DMS114 treated with DMSO at 0.1 percent for 48 hours (cell line): Measurements from ENCODE around the gene DLEC1.
"Not testable (repeated sequence)": the region's sequence is repeated elsewhere in the genome, so short reads cannot be mapped to it uniquely, and the experiment has no call there.

Experiments
- DNase-seq: peaks from one replicate; lab custom pipeline; 2025; ENCODE audit not compliant: unreplicated experiment; lab: John Stamatoyannopoulos, UW

Gene DLEC1

GRCh38 chr3:38083871-38084333 lies 44.9 kb downstream of the DLEC1 start:
- DNase-seq, result no peak

- no peak for DNase-seq
These were observed 45.6 kb downstream of the DLEC1 start for GRCh38 chr3:38084334-38085310.

- no peak for DNase-seq
These were observed 46.4 kb downstream of the DLEC1 start for GRCh38 chr3:38085311-38085942.

DNA sequence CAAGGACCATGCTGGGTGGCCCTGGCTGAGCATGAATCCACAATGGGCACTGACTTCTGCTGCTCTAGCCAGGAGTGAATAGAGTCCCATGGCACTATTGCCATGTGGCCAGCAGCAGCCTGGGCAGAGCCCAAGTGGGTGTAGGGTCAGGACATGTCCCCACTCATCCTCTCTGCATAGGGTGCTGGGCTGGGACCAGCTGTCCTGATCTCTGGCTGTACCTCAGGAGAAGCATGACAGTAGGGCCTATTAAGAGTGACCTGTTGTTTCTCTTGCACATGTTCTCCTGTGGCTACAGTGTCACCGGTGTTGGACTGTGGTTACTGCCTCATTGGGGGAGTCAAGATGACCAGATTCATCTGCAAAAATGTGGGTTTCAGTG lies 46.9 kb downstream of the DLEC1 start:
- no peak for DNase-seq

GRCh38 chr3:38086496-38086895 lies 47.5 kb downstream of the DLEC1 start:
- no peak for DNase-seq

- DNase-seq, result not testable (repeated sequence)
These were observed 48.3 kb downstream of the DLEC1 start for GRCh38 chr3:38087278-38087677.

GRCh38 chr3:38088126-38089078 lies 49.4 kb downstream of the DLEC1 start:
- DNase-seq, result no peak

DNA sequence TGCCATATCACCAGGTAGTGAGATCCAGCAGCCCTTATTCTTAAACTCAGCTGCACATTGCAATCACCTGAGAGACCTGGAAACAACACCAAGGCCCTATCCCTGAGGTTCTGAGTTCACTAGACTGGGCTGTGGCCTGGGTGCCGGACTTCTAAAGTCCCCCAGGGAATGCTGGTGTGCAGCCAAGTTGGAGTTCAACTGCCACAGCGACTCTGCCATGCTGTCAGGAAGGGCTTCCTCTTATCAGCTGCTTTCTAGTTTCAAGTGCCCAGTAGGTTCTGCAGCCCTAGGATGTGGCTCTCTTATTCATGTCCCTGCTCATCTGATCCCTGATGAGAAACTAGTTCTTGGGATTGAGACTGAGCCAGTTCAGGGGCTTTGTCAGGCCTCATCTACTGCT lies 50.2 kb downstream of the DLEC1 start:
- DNase-seq, result no peak

DNA sequence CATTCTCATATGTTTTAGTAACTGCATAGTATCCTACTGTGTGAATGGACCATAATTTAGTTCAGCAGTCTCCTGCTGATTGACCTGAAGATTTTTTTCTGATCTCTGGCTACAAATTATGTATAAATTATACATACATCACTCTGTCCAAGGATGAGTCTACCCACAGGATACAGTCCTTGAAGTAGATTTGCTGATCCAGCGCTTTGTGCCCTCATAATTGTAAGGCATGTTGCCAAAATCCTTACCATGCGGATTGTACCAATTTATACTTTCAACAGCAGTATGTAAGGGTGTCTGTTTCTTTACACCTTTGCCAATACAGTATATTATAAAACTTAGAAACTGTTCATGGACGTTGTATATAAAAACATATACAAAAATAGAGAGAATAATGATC lies 51.4 kb downstream of the DLEC1 start:
- DNase-seq, result no peak

- no peak for DNase-seq
These were observed 56.0 kb downstream of the DLEC1 start for GRCh38 chr3:38094999-38095398.

DNA sequence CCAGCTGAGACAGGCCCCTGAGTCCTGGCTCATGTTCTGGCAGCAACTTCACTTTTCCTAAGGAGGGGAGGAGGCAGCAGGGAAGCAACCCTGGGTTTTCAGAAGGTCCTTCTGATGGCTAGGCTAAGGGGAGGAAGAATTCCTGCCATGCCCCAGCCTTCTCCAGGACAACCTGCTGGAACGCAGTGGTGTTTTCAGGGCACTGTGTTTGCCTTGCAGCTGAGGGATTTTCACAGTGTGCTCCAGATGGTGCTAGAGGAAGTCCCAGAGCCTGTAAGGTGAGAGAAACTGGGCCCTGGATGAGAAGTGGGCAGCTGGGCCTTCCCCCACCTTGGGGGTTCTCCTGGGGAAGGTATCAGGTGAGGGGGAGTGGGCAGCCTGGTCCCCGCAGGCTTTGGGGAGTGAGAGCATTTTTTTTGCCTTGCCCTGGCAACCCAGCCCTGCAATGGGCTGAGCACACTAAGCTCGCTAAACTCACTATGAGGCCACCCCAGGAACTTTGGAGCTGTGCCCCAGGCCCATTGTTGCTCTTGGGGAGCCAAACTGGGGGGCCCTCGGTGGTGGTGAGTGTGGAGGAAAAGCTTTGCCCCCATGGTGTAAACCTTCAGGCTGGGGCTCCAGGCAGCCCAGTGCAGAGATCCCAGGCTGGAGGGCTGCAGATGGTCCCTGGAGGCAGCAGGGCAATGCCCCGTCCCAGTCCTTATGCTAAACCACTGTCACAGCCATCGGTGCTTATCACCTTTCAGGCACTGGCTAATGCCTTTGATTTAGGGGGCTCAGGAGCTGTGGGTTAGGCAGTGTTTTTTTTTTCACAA lies 56.9 kb downstream of the DLEC1 start:
- no peak for DNase-seq

GRCh38 chr3:38097446-38098375 lies 58.7 kb downstream of the DLEC1 start:
- no peak for DNase-seq

DNA sequence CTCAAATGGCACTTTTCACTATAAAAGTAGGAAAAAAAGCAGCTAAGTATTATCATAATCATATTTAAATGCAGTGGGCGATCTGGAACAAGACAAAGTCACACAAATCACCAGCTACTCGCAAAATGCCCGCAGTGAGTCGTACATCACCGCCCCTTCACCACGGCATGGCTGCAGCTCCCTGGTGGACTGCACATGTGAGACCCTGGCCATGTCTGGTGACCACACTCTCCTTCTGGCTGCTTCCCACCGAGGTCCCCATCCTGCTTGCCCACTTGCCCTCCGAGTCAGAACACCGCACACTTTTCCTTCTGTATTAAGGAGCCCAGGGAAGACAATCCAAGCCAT lies 59.3 kb downstream of the DLEC1 start:
- no peak for DNase-seq

GRCh38 chr3:38099518-38099917 lies 60.5 kb downstream of the DLEC1 start:
- DNase-seq, result no peak

- no peak for DNase-seq
These were observed 61.5 kb downstream of the DLEC1 start for GRCh38 chr3:38100498-38100897.

DNA sequence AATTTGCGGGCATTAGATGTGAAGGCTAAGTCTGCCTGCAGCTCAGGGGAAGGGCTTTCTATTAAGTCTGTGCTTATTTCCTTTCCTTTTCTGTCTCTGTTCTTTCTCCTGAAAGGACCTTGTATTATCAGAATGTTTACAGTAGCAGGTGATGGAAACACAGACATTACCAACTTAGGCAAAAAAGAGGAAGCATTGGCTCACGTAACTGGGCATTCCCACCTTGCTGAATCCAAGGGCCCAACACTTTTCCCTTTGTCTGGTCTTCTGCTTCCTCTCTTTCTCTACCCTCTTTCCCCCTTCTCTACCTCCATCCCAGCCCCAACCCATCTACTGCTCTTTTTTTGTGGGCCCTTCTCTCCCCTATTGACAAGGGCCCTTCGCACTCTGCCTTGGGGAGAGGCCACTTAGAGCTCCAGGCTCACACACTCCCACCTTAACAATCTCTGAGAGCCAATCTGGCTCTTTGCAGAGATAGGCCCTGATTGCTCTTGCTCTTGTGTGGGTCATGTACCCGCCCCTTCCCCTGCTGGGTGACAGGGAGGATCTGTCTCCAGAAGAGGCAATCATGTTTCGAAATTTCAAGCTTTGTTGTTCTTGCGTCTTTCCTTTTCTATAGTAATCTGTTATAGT lies 62.9 kb downstream of the DLEC1 start:
- DNase-seq, result no peak

- DNase-seq, result no peak
These were observed 63.4 kb downstream of the DLEC1 start for GRCh38 chr3:38102444-38102814.

- DNase-seq, result no peak
These were observed 66.5 kb downstream of the DLEC1 start for GRCh38 chr3:38105525-38105924.
